OCI-LY1 (cell line): ENCODE data around the gene CBX6.

Experiments used
- H2AFZ ChIP-seq: fragments of 200-600 bp; sonication (generic), shearing (Covaris generic); 2 replicates; pipeline ENCODE4 v1.6.0; 2014; ENCODE audit warnings: antibody characterized with exemption, mild to moderate bottlenecking, low read length
- H3F3A ChIP-seq: fragments of 200-600 bp; sonication (generic), shearing (Covaris generic); 2 replicates; pipeline ENCODE4 v1.6.0; 2014; ENCODE audit warnings: mild to moderate bottlenecking, antibody characterized with exemption, low read length, moderate library complexity; ENCODE audit not compliant: insufficient read depth
- H3K27ac ChIP-seq: fragments of 200-600 bp; sonication (generic); 2 replicates; pipeline ENCODE4 v1.5.1; 2014; ENCODE audit warnings: low read length, mixed run types, mild to moderate bottlenecking, low read depth; ENCODE audit not compliant: poor library complexity, severe bottlenecking
- H3K27me3 ChIP-seq: fragments of 200-600 bp; sonication (generic); 2 replicates; pipeline ENCODE4 v1.6.0; 2014; ENCODE audit warnings: antibody characterized with exemption, mild to moderate bottlenecking, low read length, moderate library complexity; ENCODE audit not compliant: insufficient read depth
- H3K36me3 ChIP-seq: fragments of 200-600 bp; sonication (generic); 2 replicates; pipeline ENCODE4 v1.6.1; 2014; ENCODE audit warnings: mild to moderate bottlenecking, antibody characterized with exemption, low read length, moderate library complexity, mixed read lengths; ENCODE audit not compliant: insufficient read depth
- H3K4me1 ChIP-seq: fragments of 200-600 bp; sonication (generic); 2 replicates; pipeline ENCODE4 v1.5.1; 2014; ENCODE audit warnings: mild to moderate bottlenecking, low read length, moderate library complexity; ENCODE audit not compliant: insufficient read depth, severe bottlenecking
- H3K4me2 ChIP-seq: fragments of 200-600 bp; sonication (generic), shearing (Covaris generic); 2 replicates; pipeline ENCODE4 v1.6.1; 2014; ENCODE audit warnings: low read length
- H3K4me3 ChIP-seq: fragments of 200-600 bp; sonication (generic); 2 replicates; pipeline ENCODE4 v1.5.1; 2014; ENCODE audit warnings: low read length, low read depth, mild to moderate bottlenecking, mixed read lengths; ENCODE audit not compliant: poor library complexity, severe bottlenecking
- H3K79me2 ChIP-seq: fragments of 200-600 bp; shearing (Covaris generic); 2 replicates; pipeline ENCODE4 v1.6.1; 2016; ENCODE audit warnings: mixed run types, low read length, mixed read lengths; ENCODE audit not compliant: insufficient read depth
- H3K9ac ChIP-seq: fragments of 200-600 bp; sonication (generic), shearing (Covaris generic); 2 replicates; pipeline ENCODE4 v1.6.1; 2014; ENCODE audit warnings: mild to moderate bottlenecking, low read length, mixed read lengths
- H3K9me2 ChIP-seq: fragments of 200-600 bp; sonication (generic), shearing (Covaris generic); 2 replicates; pipeline ENCODE4 v1.6.1; 2014; ENCODE audit warnings: low read depth, mild to moderate bottlenecking, low read length, mixed read lengths
- H3K9me3 ChIP-seq: fragments of 200-600 bp; shearing (Covaris generic); 2 replicates; pipeline ENCODE4 v1.6.1; 2014; ENCODE audit warnings: low read length, mixed read lengths
- H4K20me1 ChIP-seq: fragments of 200-600 bp; sonication (generic), shearing (Covaris generic); 2 replicates; pipeline ENCODE4 v1.6.0; 2016; ENCODE audit warnings: mild to moderate bottlenecking, low read length; ENCODE audit not compliant: insufficient read depth
- EZH2 ChIP-seq: fragments of 200-600 bp; sonication (generic), shearing (Covaris generic); IDR thresholded peaks from 2 replicates; pipeline ENCODE4 v1.8.0; 2017; ENCODE audit warnings: borderline replicate concordance, mixed run types, mild to moderate bottlenecking, antibody characterized with exemption, low read length, moderate library complexity, mixed read lengths
- TF ChIP-seq, protein P1 (sequence below): fragments of 200-600 bp; sonication (generic), shearing (Covaris generic); IDR thresholded peaks from 2 replicates; pipeline ENCODE4 v1.5.1; 2017; ENCODE audit warnings: mild to moderate bottlenecking, antibody characterized with exemption, low read length, moderate library complexity, mixed read lengths

The CBX6 gene

DNA sequence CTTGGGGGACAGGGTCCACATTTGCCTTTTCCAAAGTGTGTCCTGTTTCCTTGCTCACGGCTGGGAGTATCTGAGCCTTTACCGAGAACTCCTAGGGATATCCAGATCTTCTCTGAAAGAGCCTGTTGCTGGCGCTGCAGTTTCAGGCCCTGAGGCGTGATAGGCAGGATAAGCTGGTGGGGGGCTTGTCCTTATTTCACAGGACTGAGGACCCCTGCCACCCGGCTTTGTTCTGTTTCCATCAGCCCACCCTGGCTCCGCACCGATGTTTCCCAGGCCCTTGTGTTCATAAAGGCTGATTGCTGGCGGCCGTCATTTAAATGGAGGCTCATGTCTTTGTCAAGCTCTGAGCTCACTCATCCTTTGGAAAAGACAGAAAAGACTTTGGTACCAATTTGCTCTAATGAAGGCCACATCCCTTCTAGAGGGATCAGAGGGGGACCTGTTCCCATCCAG, 18.8 kb downstream of the CBX6 start:
- Histone ChIP-seq H3K27me3 (peaks cover 8% of the 10 kb centered on the region), H3K27ac (no peak overlapping the region)

DNA sequence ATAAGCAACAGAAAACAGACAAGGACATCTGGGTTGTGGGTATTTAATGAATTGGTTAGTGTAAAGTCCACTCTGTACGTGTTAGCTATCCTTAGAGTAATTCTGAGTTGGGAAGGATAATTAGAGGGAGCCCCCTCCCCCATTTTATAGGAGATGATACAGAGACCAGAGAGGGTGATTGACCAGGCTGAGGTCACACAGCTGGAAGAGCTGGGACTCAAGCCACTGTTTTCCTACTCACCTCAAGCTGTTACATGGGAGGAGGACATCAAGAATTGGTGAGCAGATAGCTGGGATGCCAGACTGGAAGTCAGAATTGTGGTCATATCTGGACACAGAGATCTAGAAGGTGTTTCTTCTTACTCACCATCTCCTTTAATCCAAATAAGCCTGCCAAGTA, 19.5 kb downstream of the CBX6 start:
- H3K9me2 ChIP-seq: no peaks in the 10 kb centered on the region
- peaks cover 7% of the 10 kb centered on the region; the same call in 1 of the 2 replicates for H3K27me3 ChIP-seq
- H3K4me2 ChIP-seq: no peak overlapping the region
- no peaks in the 10 kb centered on the region for H3K9me3 ChIP-seq
- no peaks in the 10 kb centered on the region for H4K20me1 ChIP-seq
- TF ChIP-seq EZH2: no peak
- TF ChIP-seq, protein P1, sequence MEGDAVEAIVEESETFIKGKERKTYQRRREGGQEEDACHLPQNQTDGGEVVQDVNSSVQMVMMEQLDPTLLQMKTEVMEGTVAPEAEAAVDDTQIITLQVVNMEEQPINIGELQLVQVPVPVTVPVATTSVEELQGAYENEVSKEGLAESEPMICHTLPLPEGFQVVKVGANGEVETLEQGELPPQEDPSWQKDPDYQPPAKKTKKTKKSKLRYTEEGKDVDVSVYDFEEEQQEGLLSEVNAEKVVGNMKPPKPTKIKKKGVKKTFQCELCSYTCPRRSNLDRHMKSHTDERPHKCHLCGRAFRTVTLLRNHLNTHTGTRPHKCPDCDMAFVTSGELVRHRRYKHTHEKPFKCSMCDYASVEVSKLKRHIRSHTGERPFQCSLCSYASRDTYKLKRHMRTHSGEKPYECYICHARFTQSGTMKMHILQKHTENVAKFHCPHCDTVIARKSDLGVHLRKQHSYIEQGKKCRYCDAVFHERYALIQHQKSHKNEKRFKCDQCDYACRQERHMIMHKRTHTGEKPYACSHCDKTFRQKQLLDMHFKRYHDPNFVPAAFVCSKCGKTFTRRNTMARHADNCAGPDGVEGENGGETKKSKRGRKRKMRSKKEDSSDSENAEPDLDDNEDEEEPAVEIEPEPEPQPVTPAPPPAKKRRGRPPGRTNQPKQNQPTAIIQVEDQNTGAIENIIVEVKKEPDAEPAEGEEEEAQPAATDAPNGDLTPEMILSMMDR: no peak
- H3K36me3 ChIP-seq: no peaks in the 10 kb centered on the region
- H2AFZ ChIP-seq: no peak overlapping the region
- no peak overlapping the region for H3K27ac ChIP-seq
- no peak overlapping the region for H3K9ac ChIP-seq
- H3F3A ChIP-seq: no peaks in the 10 kb centered on the region
- no peaks in the 10 kb centered on the region for H3K79me2 ChIP-seq
- H3K4me1 ChIP-seq: no peaks in the 10 kb centered on the region
- H3K4me3 ChIP-seq: no peak overlapping the region

More for the DNA sequence above, 18.8 kb downstream of the CBX6 start:
- Histone ChIP-seq H2AFZ (no peak overlapping the region), H3K36me3 (no peaks in the 10 kb centered on the region), H3K4me3 (no peak overlapping the region), H3K4me1 (no peaks in the 10 kb centered on the region), H4K20me1 (no peaks in the 10 kb centered on the region), H3K9ac (no peak overlapping the region), H3K79me2 (no peaks in the 10 kb centered on the region), H3K9me3 (no peaks in the 10 kb centered on the region), H3K9me2 (no peaks in the 10 kb centered on the region), H3F3A (no peaks in the 10 kb centered on the region), H3K4me2 (no peak overlapping the region)
- no peak for TF ChIP-seq EZH2
- TF ChIP-seq, protein P1: no peak

DNA sequence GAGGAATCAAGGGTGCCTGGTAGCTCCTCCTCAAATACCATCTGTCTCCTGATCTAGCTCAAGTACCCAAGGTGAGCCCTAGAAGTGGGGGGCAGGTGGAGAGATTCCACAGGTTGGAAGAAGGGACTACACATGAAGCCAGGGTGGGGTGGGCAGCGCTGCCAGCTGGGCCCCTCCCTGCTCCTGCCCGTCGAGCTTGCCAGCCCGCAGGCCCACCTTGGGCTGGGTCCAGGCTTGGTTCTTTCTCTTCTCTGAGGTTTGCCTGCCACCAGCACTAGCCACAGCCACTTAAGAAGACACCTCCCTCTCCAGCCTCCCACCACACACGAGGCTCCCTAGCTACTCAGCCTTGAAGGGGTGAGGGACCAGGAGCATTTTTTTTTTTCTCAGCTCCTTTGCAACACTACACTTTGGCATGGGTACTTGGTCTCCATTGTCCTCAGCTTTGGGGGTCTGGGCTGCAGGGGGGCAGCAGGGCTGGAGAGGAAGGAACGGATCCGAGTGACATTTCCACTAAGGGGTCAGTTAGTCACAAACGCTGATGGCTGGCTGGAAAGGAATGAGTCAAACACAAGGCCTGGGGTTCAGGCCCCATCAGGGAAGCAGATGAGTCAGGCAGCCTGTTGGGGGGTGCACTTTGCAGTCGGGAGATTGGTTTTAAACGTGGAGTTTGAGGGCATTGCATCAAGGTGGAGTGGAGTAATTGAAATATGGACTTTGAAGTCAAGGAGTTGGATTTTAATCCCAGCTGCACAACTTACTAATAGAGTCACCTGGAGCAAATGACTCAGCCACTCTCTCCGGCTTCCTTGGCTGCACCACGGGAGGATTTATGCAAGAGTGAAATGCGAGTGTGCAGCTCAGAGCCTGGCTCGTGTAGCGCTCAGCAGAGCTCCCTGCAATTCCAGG, 20.8 kb downstream of the CBX6 start:
- Histone ChIP-seq H3F3A (no peaks in the 10 kb centered on the region), H3K27ac (no peak overlapping the region), H3K9me3 (no peaks in the 10 kb centered on the region), H3K4me3 (no peak overlapping the region), H3K4me2 (no peak overlapping the region), H3K4me1 (no peaks in the 10 kb centered on the region), H3K79me2 (no peaks in the 10 kb centered on the region), H3K27me3 (peaks cover 7% of the 10 kb centered on the region; the same call in 1 of the 2 replicates), H2AFZ (no peak overlapping the region), H3K9ac (no peak overlapping the region), H3K36me3 (no peaks in the 10 kb centered on the region), H4K20me1 (no peaks in the 10 kb centered on the region), H3K9me2 (no peaks in the 10 kb centered on the region)
- TF ChIP-seq, protein P1: no peak
- no peak for TF ChIP-seq EZH2
